GM20000 (cell line): ENCODE measurements around the gene ADAMTSL2.

Experiments used
- DNase-seq: peaks from one replicate; pipeline ENCODE4 v3.0.0; 2012; ENCODE audit warnings: low spot score
- TF ChIP-seq, protein P1 (sequence below): IDR thresholded peaks from 2 replicates; pipeline ENCODE4 v1.5.1; 2012; ENCODE audit warnings: mild to moderate bottlenecking, control low read depth; ENCODE audit errors: extremely low read depth, missing control alignments

Gene ADAMTSL2

GRCh38 chr9:133597316-133597957, 62.9 kb downstream of the ADAMTSL2 start:
- TF ChIP-seq, protein P1, sequence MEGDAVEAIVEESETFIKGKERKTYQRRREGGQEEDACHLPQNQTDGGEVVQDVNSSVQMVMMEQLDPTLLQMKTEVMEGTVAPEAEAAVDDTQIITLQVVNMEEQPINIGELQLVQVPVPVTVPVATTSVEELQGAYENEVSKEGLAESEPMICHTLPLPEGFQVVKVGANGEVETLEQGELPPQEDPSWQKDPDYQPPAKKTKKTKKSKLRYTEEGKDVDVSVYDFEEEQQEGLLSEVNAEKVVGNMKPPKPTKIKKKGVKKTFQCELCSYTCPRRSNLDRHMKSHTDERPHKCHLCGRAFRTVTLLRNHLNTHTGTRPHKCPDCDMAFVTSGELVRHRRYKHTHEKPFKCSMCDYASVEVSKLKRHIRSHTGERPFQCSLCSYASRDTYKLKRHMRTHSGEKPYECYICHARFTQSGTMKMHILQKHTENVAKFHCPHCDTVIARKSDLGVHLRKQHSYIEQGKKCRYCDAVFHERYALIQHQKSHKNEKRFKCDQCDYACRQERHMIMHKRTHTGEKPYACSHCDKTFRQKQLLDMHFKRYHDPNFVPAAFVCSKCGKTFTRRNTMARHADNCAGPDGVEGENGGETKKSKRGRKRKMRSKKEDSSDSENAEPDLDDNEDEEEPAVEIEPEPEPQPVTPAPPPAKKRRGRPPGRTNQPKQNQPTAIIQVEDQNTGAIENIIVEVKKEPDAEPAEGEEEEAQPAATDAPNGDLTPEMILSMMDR = no peak

DNA sequence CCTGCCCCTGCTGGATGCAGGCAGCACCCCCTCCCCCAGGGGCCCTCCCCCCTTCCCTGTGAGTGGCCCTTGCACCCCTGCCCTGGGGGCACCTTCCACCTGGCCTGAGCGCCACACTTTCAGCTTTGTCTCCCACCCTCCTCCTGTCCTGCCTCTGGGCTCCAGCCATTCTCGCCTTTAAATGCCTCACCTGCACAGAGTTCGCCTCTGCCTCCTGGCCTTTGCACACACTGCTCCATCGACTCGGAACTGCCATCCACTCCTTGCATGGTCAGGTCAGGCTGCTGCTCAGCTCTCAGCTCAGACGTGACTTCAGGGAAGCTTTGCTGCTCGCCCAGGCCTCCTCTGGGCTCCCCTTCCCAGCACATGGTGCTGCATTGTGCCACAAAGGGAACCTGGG, 64.5 kb downstream of the ADAMTSL2 start:
- TF ChIP-seq, protein P1 = no peak
- no peak for DNase-seq

More at GRCh38 chr9:133597316-133597957, 62.9 kb downstream of the ADAMTSL2 start:
- no peak for DNase-seq

- TF ChIP-seq, protein P1 = no peak
These were observed 65.1 kb downstream of the ADAMTSL2 start for GRCh38 chr9:133599470-133600173.

DNA sequence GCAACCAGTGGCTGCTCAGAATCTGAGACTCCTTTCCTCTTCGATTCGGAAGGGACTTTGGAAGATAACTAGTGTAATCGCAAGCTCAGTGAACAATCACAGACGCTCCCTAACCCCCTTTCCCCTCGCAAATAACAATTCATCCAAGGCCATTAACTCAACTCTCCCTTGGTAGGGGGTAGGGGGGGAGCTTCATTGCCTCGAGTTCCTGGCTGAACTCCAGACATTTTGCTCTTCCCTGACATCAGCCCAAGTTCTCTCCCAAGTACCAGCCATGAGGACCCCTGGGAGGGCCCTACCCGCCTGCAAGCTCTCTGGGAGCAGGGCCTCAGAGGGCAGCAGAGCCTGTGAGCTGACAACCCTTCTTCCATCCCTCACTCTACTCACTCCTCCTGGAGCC, 66.2 kb downstream of the ADAMTSL2 start:
- TF ChIP-seq, protein P1 = no peak
- DNase-seq = no peak

More at GRCh38 chr9:133599470-133600173, 65.1 kb downstream of the ADAMTSL2 start:
- DNase-seq = no peak

- no peak for DNase-seq
- TF ChIP-seq, protein P1 = no peak
These were observed 67.2 kb downstream of the ADAMTSL2 start for GRCh38 chr9:133601746-133602145.

GRCh38 chr9:133602277-133602676, 67.8 kb downstream of the ADAMTSL2 start:
- DNase-seq = no peak
- TF ChIP-seq, protein P1 = no peak

DNA sequence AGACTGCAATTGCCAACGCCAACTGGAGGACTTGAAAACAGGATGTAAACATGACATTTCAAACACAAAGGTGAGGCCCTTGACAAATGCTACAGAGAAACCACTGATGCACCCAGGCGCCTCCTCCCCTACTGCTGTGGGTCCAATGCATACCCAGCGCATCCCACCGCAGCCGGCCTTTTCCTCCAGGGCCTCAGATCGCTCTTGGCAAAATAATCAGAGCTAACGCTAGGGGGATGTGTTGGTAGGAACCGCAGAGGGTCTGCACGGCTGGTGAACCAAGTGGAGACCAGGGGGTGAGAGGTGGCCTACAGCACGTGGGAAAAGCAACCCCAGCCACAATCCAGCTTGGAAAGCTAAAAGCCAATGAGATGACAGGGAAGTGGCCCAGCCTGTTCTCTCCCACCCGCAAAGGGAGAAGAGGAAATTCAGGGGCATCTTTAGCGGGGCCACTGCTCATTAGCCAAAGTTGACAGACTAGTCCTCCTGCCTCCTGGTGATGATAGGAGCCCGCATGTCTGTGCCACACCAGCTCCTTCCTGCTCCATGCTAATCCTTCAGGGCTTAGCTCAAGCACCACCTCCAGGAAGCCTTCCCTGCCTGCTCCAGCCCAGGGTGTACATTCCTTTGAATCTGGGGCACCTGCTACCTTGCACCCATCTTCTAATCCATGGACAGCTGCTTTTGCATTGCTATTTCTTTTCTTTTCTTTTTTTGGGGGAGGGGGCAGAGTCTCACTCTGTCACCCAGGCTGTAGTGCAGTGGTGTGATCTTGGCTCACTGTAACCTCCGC, 68.8 kb downstream of the ADAMTSL2 start:
- DNase-seq = no peak
- TF ChIP-seq, protein P1 = no peak
